ENCODE data around the gene P3H3.

P3H3 gene

GRCh38 chr12:6851153-6851920, 23.1 kb downstream of the P3H3 start, which contains the start of gene CDCA3:
TSS of gene CDCA3 (minus strand) at chr12:6851286. CDS start at chr12:6850952, 334 bp downstream.
- no peaks in the 10 kb centered on the region for H3K27me3 ChIP-seq (ENCODE audit: insufficient read depth, low read depth, severe bottlenecking)
- no peak for TF ChIP-seq CTCF (IDR thresholded peaks at IDR 0.05; ENCODE audit: low read depth, low read length)
- peak within 1 kb of the TSS; percentile 92 for H3K27ac ChIP-seq
- H3K36me3 ChIP-seq, result peaks cover 62% of the 10 kb centered on the region
- no peaks in the 10 kb centered on the region for H3K9me3 ChIP-seq (ENCODE audit: severe bottlenecking)
- H3K4me3 ChIP-seq (ENCODE audit: low read depth, low read length), result peak within 1 kb of the TSS; percentile 77
- DNase-seq, result peak; percentile 97

GRCh38 chr12:6851921-6852650, 23.9 kb downstream of the P3H3 start, which contains the start of gene USP5:
TSS of gene USP5 (plus strand) at chr12:6852150. CDS start at chr12:6852180, 30 bp downstream.
- DNase-seq, result peak; percentile 99
- Histone ChIP-seq H3K4me3 (ENCODE audit: low read depth, low read length) (peak within 1 kb of the TSS; percentile 77), H3K27me3 (ENCODE audit: insufficient read depth, low read depth, severe bottlenecking) (no peaks in the 10 kb centered on the region), H3K9me3 (ENCODE audit: severe bottlenecking) (no peaks in the 10 kb centered on the region), H3K27ac (peak within 1 kb of the TSS; percentile 92), H3K36me3 (peaks cover 62% of the 10 kb centered on the region)
- no peak for TF ChIP-seq CTCF (IDR thresholded peaks at IDR 0.05; ENCODE audit: low read depth, low read length)

- H3K4me3 ChIP-seq (ENCODE audit: low read depth, low read length), result peak overlapping the region; percentile 77
- H3K27me3 ChIP-seq (ENCODE audit: insufficient read depth, low read depth, severe bottlenecking), result no peaks in the 10 kb centered on the region
- peaks cover 63% of the 10 kb centered on the region for H3K36me3 ChIP-seq
- DNase-seq, result peak; percentile 79
- peak overlapping the region; percentile 92 for H3K27ac ChIP-seq
- TF ChIP-seq CTCF (IDR thresholded peaks at IDR 0.05; ENCODE audit: low read depth, low read length), result no peak
- H3K9me3 ChIP-seq (ENCODE audit: severe bottlenecking), result no peaks in the 10 kb centered on the region
These were observed 24.6 kb downstream of the P3H3 start for GRCh38 chr12:6852651-6853354.

GRCh38 chr12:6853626-6854025, 25.4 kb downstream of the P3H3 start:
- Histone ChIP-seq H3K4me3 (ENCODE audit: low read depth, low read length) (peak overlapping the region; percentile 77; the same call in 1 of the 2 replicates), H3K9me3 (ENCODE audit: severe bottlenecking) (no peaks in the 10 kb centered on the region), H3K27ac (peak overlapping the region; percentile 92), H3K36me3 (peaks cover 63% of the 10 kb centered on the region), H3K27me3 (ENCODE audit: insufficient read depth, low read depth, severe bottlenecking) (no peaks in the 10 kb centered on the region)
- no peak for TF ChIP-seq CTCF (IDR thresholded peaks at IDR 0.05; ENCODE audit: low read depth, low read length)
- no peak for DNase-seq

- Histone ChIP-seq H3K4me3 (ENCODE audit: low read depth, low read length) (no peak overlapping the region), H3K9me3 (ENCODE audit: severe bottlenecking) (no peaks in the 10 kb centered on the region), H3K27me3 (ENCODE audit: insufficient read depth, low read depth, severe bottlenecking) (no peaks in the 10 kb centered on the region), H3K27ac (no peak overlapping the region; the same call in 1 of the 2 replicates), H3K36me3 (peaks cover 63% of the 10 kb centered on the region)
- no peak for TF ChIP-seq CTCF (IDR thresholded peaks at IDR 0.05; ENCODE audit: low read depth, low read length)
- no peak for DNase-seq
These were observed 25.8 kb downstream of the P3H3 start for GRCh38 chr12:6854036-6854435.
